SW480 (cell line): ENCODE data around the gene COQ6.
"Not testable (repeated sequence)": the region's sequence is repeated elsewhere in the genome, so short reads cannot be mapped to it uniquely, and the experiment has no call there.

Experiments
- DNase-seq: peaks from one replicate; pipeline ENCODE4 v3.0.0-alpha.2; 2016; ENCODE audit warnings: low spot score

Gene COQ6

DNA sequence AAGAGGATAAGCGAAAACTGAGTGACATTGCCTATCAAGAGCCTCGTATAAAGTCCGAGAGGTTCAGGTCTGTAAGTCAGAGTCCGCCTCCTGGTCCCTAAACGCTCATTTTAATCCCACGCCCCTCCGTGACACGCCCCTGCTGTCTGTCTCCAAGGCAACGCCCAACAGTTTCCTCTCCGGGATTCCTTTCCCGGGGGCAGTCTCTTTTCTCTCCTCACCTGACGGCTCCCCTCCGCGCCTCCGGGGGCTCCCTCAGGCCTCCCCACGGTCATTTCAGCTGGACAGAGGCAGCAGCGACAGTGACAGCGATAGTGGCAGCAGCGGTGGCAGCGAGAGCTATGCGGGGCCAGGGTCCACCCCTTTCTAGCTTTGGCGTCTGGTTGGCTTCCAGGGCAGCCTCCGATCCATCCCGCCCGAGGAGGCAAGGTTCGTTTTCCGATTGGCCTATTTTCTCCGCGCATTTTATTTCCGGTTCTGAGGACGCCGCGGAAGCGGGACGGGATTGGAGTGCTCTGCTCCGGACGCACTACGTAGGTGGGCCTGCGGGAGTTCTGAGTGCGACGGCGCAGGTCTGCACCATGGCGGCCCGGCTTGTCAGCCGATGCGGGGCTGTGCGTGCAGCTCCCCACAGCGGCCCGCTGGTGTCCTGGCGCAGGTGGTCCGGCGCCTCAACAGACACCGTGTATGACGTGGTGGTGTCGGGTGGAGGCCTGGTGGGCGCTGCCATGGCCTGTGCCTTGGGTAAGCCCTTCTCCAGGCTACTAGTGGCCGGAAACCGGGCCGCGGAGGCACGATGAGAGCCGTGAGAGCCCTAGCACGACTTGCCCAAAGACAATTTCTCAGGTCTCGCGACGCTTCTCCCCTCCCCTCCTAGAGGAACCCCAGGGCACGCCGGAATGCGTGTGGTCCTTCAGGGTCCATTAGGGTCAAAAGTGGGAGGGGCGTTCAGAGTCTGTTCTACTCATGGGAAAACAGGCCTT, at the start of gene COQ6, which contains the start of gene FAM161B:
Gene COQ6, plus strand, starts transcription at position 551 of the 983 bp plus-strand sequence. Its CDS starts 31 bp downstream, at position 582.
Gene FAM161B, minus strand, starts transcription at position 343 of the 983 bp plus-strand sequence. Its CDS starts 68 bp downstream, at position 275.
- DNase-seq: peak; percentile 99

DNA sequence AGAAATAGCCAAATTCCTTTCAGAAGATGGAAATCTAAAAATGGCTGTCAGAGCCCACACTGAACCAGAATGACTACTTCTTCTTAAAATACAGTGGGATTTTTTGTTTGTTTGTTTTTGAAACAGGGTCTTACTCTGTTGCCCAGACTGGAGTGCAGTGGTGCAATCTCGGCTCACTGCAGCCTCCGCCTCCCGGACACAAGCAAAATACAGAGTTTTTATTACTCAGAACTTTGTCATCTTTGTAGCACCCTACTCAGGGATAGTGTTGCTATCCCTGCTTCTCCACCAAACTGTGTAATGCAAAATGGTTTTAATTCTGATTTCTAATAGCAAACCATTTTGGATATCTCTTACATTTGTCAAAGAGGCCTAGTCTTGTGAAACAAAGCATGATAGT, 47.1 kb upstream of the COQ6 start:
- no peak for DNase-seq

DNA sequence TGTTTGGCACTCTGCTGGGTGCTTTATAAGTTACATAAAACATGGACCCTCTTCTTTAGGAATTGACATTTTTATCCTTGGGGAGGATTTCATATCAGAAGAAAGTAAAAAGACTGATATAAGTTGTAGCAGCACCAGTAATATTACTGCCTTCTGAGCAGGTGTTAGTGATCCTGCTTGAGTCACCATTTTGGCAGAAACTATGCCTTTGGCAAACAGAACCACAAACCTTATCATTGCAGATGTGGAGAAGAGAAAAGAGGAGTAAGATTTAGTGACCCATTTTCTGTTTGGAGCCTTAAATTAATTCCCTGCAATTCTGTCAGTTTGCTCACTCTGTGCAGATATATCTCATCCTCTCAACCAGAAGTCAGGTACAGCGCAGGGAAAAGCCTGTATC, 40.4 kb upstream of the COQ6 start:
- DNase-seq: no peak

DNA sequence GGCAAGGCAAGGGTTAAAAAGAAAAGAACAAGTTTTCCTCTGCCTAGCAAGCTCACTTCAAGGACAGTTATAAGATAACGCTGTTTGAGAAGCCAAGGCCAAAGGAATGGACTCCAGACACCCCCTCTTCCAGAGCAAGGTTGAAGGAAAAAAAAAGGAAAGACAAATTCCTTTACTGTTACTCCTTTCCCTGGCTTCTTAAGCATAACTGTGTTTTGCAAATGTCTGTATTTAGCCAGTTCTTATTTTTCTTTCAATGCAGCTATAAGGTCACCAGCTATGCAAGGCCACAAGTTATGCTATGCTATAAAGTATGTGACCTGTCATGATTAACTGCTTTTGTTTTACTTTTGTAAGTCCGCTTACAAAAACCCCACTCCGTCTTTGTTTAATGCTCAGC, 36.8 kb upstream of the COQ6 start:
- DNase-seq: no peak

DNA sequence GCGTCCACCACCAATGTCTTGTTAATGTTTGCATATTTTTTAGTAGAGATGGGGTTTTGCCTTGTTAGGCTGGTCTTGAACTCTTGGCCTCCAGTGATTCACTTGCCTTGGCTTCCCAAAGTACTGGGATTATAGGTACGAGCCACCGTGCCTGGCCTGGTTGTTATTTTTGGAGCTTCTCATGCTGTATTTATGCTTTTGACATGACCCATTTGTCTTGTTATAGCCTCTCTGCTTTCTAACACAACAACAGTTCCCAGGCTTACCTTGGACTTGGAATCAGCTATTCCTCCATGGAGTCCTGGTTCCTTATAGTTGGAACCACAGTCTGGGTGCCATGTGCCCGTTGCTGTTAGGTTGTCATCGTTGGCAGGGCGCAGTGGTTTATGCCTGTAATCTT, 33.8 kb upstream of the COQ6 start:
- DNase-seq: no peak

DNA sequence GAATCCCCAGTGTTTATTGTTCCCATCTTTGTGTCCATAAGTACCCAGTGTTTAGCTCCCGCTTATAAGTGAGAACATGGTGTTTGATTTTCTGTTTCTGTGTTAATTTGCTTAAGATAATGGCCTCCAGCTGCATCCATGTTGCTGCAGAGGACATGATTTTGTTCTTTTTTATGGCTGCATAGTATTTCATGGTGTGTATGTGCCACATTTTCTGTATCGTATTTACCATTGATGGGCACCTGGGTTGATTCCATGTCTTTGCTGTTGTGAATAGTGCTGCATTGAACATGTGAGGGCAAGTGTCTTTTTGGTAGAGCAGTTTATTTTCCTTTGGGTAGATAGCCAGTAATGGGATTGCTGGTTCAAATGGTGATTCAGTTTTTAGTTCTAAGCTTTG, 30.6 kb upstream of the COQ6 start:
- DNase-seq: not testable (repeated sequence)

DNA sequence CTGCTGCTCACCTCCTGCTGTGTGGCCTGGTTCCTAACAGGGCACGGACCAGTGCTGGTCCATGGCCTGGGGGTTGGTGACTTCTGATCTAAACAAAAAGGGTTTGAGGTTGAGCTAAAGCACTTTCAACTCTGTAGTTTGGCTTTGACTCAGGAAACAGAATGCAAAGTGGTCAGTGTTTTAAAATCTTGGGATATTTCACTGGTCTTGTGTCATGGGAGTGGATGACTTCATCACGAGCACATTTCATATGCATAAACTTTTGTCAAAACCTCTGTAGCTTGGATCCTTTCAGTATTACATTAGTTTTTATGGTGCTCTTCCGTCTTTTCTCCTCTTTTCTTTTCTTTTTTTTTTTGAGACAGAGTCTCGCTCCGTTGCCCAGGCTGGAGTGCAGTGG, 25.8 kb upstream of the COQ6 start:
- DNase-seq: no peak

DNA sequence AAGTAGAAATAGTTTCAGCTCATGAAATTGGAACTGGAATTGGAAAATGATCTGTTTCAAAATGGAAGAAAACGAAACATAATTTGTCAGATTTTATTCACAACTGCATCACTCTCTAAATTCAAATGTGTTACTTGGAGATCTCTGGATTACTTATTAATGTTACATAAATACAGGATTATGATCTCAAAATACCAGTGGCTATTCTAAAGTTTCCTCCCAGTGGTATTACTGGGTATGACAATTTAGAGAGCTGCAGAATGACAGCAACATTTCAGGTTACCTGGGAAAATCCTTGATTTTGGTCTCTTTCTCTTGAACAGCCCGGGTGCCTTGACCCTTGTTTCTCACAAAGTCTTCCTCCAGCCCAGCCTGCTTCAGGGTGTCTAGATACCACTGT, 14.4 kb upstream of the COQ6 start:
- peak; percentile 21 for DNase-seq

DNA sequence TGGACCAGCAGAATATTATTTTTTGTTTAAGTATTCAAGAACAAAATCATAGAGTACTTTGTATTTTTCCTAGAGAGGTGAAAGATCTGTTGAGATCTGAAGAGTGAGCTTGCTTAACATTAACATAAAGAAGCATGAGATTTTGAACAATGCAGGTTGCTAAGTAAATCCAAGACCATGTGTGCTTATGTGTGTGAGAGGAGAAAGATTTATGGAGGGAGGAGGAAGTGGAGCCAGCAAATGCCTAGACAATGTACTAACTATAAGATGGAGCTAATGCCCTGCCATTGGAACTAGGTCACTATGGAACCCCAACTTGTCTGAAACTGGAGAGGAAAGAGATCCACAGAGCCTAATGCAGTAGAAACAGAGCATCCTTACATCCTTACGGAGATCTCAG, 13.6 kb upstream of the COQ6 start:
- no peak for DNase-seq

DNA sequence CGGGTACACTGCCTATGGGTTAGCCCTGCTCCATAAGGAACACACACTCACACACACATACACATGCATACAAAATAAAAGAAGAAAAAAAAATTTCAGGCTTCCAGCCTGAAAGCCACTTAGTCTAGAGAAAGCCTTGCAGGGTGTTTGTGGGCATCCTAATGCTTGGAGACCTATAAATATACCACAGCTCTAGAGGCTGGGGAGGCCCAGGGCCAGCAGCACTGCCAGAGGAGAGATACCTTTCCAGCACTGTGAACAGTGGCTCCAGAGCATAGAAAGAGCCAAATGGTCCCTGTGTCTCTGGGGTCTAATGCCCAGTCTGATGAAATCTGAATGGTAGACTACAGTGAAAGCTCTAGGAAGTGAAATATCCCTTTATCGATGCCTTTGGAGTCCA, 13.1 kb upstream of the COQ6 start:
- DNase-seq: no peak

DNA sequence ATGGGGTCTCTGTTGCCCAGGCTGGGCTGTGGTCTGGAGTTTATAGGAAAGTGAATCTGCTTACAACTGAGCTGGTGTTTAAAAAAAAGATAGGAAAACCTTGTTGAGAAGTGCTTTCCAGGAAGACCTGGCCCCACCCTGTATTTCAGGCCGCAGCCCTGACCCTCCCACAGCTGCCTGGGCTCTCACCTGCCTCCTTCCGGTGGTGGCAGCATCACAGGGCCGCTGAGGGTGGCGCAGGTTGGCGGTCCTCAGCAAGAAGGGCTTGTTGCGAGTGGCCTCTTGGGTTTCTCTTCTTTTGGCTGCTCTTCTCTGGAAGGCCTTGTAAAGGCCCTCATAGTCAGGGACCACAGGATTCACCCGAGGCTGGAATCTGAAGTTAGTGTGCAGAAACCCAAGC, 7.9 kb upstream of the COQ6 start:
- peak; percentile 28 for DNase-seq

DNA sequence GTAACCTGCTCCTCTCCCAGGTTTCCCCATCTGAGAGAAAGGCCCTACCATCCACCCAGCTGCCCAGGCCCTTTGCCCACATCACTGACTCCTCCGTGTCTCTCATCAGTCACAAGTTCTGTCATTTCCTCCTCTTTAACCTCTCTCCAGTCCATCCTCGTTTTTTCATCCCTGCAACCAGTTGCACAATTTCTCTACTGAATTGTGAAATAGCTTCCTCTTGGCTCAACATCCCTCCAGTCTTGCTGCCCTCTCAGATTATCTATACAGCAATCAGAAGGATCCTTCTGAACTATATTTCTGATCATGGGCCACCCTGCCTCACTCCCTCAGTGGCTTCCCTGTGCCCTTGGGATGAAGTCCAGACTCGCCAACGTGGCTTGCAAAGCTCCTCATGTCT, 7.0 kb upstream of the COQ6 start:
- DNase-seq: peak; percentile 17

DNA sequence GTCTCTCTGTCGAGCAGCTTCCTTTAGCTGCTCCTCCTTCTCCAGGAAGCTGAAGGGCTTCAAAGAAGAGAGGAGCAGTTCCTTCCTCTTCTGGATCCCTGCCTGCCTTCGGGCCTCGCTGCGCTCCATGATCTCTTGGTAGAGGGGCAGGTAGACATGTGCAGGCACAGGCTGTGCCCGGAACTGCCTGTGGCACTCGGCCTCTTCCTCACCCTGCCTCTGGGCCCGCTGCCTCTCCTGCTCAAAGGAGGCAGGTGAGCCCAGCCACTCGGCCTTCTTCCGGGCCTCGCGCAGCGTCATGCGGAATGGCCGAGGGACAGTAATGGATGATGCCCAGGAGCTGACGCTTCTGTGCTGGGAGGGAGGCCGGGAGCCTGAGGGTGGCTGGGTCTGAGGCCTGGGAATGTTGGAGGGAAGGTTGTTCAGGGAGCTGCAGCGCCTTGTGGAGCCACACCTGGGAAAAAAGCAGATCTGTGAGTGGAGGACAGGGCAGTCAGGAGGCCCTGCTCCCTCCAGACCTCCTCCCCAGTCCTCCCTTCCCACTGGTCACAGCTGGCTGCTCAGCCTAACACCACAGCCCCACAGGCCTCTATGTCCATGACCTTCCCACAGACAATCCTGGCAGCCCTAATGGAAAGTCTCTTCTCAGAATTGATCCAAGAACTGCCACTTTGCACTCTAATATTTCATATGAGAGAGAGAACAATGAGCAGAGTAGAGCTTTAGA, 5.5 kb upstream of the COQ6 start:
- no peak for DNase-seq

DNA sequence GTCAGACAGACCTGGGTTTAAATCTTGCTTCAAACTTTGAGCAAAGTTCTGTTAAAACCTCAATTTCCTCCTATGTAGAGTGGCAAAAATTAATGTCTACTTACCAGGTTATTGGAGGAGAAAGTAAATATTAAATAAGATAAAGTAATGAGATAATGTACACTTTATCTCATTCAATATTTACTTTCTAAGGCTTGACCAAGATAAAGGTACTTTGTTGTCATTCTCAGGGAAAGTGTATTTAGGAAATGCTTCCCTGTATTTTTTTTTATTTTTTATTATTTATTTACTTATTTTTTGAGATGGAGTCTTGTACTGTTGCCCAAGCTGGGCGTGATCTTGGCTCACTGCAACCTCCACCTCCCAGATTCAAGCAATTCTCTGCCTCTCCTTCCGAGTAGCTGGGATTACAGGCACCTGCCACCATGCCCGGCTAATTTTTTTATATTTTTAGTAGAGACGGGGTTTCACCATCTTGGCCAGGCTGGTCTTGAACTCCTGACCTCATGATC, 4.9 kb upstream of the COQ6 start:
- no peak for DNase-seq

DNA sequence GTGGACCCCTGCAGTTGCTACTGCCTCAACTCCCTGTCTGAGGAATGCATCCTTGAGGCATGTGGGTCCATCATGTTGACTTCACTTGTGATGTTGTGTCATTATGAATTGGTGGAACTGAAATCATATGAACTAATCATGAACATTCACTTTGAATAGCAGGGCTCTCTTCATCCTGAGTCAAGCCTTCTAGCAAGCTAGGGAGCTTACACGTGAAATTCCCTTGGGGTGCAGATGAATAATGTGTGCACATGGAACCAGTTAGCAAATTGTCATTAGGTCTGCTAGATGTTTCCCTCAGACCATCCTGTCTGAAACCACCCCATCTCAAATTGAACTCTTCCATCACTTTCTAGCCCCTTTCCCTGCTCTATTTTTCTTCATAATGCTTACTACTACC, 3.6 kb downstream of the COQ6 start:
- no peak for DNase-seq

DNA sequence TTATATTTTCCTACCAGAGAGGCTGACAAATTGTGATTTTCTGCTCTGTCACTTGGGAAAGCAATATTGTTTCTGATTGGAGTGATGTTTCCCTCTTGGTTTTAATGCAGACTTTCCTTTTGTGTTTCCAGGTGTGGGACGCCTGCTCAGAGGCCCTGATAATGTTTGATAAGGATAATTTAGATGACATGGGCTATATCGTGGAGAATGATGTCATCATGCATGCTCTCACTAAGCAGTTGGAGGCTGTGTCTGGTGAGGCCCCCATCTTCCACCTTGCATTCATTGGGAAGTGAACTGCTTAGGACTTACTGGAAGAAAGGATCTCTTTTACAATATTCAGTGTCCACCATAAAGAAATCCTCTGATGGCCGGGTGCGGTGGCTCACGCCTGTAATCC, 5.6 kb downstream of the COQ6 start:
- no peak for DNase-seq

DNA sequence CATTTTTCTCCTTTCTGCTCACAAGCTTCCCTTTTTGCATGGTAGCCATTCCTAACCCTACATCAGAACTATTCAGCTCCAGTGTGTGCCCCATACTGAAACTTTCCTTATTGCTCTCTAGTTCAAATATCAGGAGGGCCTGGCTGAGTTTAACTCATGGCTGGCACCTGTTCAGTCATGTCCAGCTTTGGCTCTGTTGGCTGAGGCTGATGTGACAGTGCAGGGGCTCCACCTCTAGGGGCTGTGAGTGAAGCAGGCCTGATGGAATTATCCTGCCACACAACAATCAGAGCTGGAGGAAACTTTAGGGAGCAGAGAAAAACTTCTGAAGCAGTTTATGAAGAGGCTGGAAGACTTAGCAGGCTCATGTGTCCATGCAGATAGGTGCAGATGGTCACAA, 8.5 kb downstream of the COQ6 start:
- no peak for DNase-seq

DNA sequence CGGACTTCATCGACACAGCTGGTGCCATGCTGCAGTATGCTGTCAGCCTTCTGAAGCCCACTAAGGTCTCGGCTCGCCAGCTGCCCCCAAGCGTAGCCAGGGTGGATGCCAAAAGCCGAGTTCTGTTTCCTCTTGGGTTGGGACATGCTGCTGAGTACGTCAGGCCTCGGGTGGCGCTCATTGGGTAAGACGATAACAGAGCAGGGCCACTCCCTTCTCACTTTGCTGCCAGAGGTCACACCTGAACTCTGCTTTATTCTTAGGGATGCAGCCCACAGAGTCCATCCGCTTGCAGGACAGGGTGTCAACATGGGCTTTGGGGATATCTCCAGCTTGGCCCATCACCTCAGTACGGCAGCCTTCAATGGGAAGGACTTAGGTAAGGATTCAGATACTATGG, 11.1 kb downstream of the COQ6 start:
- DNase-seq: no peak

DNA sequence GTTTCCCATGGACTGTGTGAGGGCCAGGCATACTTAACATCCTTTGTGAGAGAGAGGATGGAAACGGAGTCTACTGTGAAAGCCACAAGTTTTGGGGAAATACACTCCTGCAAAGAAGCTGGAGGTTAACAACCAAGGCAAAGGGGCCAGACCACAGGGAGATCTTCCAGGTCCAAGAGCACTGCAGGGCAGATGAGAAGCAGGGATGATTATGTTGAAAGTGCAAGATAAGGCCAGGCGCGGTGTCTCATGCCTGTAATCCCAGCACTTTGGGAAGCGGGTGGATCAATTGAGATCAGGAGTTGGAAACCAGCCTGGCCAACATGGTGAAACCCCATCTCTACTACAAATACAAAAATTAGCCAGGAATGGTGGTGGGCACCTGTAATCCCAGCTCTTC, 15.1 kb downstream of the COQ6 start:
- no peak for DNase-seq

DNA sequence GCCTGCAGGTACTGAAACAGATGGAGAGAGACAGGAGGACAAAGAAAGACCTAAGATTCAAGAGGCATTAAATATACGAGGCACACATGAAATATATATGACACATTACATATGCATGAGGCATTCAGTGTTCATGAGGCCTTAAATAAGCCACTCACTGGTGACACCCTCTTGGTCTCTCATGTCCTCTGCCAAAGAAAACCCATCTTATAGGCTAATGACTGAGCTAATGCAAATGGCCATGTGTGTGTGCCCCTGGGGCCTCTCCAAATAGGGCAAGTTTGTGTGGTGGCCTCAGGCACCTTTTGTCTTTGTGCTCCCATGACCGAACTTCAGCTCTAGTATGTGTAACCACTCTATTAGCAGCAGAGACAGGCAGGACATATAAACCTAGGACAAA, 18.8 kb downstream of the COQ6 start:
- DNase-seq: no peak

DNA sequence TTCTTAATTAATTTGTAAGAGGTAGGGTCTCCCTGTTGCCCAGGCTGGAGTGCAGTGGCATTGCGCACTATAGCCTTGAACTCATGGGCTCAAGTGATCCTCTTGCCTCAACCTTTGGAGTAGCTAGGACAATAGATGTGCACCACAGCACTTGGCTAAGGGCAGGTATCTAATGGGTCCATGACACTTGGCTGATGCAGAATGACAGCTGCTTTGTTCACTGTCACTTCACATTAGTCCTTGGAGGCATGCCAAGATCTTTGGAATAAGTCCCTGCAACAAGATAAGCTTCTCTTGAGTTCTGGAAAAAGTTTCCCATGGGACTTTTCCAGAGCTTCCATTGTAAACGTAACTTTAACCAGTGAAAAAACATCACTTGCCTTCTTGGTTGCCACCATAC, 23.4 kb downstream of the COQ6 start:
- no peak for DNase-seq

DNA sequence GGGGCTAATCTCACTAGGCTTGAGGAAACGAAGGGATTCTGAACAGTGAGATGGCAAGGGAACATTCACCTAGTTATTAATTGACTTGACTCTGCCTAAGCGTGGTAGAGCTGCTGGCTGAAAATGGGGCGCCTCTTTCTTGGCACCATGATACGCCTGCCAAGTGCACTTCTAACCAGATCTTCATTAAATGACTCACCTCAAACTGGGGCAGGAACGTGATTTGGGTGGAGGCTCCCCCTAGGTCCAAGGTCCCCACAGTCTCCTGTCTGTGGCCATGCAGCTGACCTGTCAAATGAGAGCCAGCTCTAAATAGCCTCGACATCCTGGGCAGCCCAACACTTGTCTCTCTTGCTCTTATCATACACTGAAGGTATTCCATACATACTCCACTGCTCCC, 26.0 kb downstream of the COQ6 start:
- DNase-seq: no peak

DNA sequence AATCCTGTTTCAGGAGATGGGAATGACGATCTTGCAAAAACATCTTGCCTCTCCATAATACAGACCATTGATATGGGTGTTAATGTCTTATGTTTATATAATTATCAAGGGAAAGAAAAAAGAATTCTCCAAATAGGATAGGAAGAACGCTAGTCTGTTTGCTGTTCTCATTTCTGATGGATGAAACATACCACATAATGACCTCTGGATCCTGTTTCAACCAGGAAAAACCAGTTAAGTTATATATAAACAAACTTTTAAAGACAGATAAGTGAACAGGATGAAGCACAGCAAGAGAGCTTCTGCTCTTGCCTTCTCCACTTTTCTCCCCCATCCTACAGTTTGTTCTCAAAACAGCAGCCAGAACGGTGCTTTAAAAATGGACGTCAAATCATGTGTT, 27.8 kb downstream of the COQ6 start:
- DNase-seq: no peak
